HepG2 (cell line): ENCODE data around the gene COMP. TPM values are rescaled to one million over a fixed set of nuclear protein-coding genes. Genes with fewer than 3 reads are reported as not detected.

Experiments
- JUN ChIP-seq: sonication (generic); formaldehyde crosslinking; IDR thresholded peaks from 2 replicates; pipeline ENCODE4 v1.4.0; 2020; ENCODE audit warnings: mild to moderate bottlenecking, missing genetic modification reagents
- KLF16 ChIP-seq, 2 experiments: sonication (generic) in 1 of 2; formaldehyde crosslinking in 1 of 2; IDR thresholded peaks; 2 replicates each; pipeline versions ENCODE4 v1.6.1 to v1.8.0; 2016 to 2023; ENCODE audit warnings: missing genetic modification reagents in 2 of 2, missing compliant biosample characterization in 1 of 2
- ZBTB40 ChIP-seq, 2 experiments: fragments of 450-650 bp in 1 of 2; sonication (generic) in 1 of 2; formaldehyde crosslinking in 1 of 2; IDR thresholded peaks; 2 replicates each; pipeline versions ENCODE4 v1.6.1 to v1.8.0; 2016 to 2022; ENCODE audit warnings: antibody characterized with exemption in 1 of 2, mild to moderate bottlenecking in 1 of 2, missing genetic modification reagents in 1 of 2
- ZNF251 ChIP-seq: sonication (generic); formaldehyde crosslinking; IDR thresholded peaks from 2 replicates; pipeline ENCODE4 v1.9.0; 2021; ENCODE audit warnings: mild to moderate bottlenecking, missing genetic modification reagents
- ZSCAN30 ChIP-seq: sonication (generic); formaldehyde crosslinking; IDR thresholded peaks from 2 replicates; pipeline ENCODE4 v1.5.0; 2020; ENCODE audit warnings: mild to moderate bottlenecking, missing genetic modification reagents
- polyA plus RNA-seq, 8 experiments: library from polyadenylated mRNA; depleted of rRNA in 3 of 8; stranded (reverse) in 7 of 8; unstranded in 1 of 8; fragments of >200 nt; fragmentation: Illumina TruSeq in 4 of 8; extraction: Trizol in 4 of 8; gene quantifications; 2 replicates each; pipeline versions ENCODE4 v1.2.1 to v1.2.3, GENCODE V29; 2011 to 2016; ENCODE audit warnings: low read depth in 4 of 8, missing spikeins in 1 of 8, mixed read lengths in 1 of 8; ENCODE audit not compliant: insufficient read depth in 1 of 8
- total RNA-seq, 5 experiments: library from RNA; depleted of rRNA; stranded (reverse); fragments of >200 nt; fragmentation: Illumina TruSeq; extraction: Trizol; gene quantifications; 2 replicates each; pipeline ENCODE4 v1.2.3, GENCODE V29; 2016; ENCODE audit warnings: low read depth in 1 of 5
- TF ChIP-seq, protein P1 (sequence below), 2 experiments: sonication (generic) in 1 of 2; formaldehyde crosslinking in 1 of 2; IDR thresholded peaks; 2 replicates each; pipeline versions ENCODE4 v1.4.0 to v1.6.1; 2016 to 2020; ENCODE audit warnings: borderline replicate concordance in 1 of 2, low read depth in 1 of 2, mild to moderate bottlenecking in 1 of 2, missing genetic modification reagents in 1 of 2
- TF ChIP-seq, protein P2 (sequence below): sonication (generic); formaldehyde crosslinking; IDR thresholded peaks from 2 replicates; pipeline ENCODE4 v1.4.0; 2020; ENCODE audit warnings: low read depth, missing genetic modification reagents

The COMP gene
- total and polyA plus RNA-seq, 2 of the 13 experiments (the other 11 are each of a cell fraction or from before 2014, with no cell fraction given), result 0.04 to 0.13 TPM

DNA sequence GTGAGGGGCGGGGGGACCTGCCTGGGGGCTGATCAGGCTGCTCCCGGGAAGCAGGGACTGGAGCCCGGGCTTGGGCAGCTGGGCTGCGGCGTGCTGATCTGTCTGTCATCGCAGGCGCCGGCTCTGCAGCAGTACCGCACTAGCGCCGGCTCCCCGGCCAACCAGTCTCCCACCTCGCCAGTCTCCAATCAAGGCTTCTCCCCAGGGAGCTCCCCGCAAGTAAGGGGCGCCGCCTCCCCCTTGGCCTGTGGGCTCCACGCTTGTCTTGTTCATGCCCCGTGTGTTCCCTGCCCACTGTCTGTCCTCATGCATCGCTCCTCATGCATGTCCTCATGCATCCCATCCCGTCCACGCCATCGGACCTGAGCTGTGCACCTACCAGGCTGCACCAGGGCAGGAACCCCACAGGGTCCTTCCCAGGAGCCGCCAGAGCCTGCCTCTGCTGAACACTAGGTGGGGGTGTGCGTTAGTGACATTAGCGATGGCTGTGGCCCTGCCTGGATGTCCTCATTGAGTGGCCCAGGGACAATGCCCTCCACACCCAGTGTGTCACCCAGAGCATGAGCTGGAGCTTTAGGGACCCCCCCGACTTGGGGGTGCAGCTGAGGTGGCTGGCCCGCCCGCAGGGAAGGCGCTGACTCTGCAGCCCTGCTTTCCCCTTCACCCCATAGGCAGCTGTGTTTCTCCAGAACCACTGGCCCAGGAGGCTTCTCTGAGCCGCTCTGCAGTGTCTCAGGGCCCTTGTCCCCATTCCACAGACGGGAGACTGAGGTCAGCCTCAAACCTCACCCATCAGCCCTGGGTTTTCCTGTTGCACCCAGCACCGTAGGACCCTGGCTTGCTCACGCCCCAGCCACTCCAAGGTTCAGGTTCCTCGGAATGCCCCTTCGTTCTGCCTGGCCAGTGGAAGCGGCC lies 19.5 kb downstream of the COMP start (continued):
- TF ChIP-seq ZBTB40 (IDR thresholded peaks at IDR 0.05) (no peak), ZBTB40 (CRISPR knock-in tag; IDR thresholded peaks at IDR 0.05) (no peak), KLF16 (CRISPR knock-in tag; IDR thresholded peaks at IDR 0.05) (no peak), ZNF251 (no peak), JUN (no peak), ZSCAN30 (CRISPR knock-in tag) (no peak)
- TF ChIP-seq, protein P1, sequence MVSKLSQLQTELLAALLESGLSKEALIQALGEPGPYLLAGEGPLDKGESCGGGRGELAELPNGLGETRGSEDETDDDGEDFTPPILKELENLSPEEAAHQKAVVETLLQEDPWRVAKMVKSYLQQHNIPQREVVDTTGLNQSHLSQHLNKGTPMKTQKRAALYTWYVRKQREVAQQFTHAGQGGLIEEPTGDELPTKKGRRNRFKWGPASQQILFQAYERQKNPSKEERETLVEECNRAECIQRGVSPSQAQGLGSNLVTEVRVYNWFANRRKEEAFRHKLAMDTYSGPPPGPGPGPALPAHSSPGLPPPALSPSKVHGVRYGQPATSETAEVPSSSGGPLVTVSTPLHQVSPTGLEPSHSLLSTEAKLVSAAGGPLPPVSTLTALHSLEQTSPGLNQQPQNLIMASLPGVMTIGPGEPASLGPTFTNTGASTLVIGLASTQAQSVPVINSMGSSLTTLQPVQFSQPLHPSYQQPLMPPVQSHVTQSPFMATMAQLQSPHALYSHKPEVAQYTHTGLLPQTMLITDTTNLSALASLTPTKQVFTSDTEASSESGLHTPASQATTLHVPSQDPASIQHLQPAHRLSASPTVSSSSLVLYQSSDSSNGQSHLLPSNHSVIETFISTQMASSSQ (IDR thresholded peaks at IDR 0.05; ENCODE audit: low read depth), result no peak
- TF ChIP-seq, protein P1 (CRISPR knock-in tag; IDR thresholded peaks at IDR 0.05; ENCODE audit: borderline replicate concordance), result no peak
- TF ChIP-seq, protein P2, sequence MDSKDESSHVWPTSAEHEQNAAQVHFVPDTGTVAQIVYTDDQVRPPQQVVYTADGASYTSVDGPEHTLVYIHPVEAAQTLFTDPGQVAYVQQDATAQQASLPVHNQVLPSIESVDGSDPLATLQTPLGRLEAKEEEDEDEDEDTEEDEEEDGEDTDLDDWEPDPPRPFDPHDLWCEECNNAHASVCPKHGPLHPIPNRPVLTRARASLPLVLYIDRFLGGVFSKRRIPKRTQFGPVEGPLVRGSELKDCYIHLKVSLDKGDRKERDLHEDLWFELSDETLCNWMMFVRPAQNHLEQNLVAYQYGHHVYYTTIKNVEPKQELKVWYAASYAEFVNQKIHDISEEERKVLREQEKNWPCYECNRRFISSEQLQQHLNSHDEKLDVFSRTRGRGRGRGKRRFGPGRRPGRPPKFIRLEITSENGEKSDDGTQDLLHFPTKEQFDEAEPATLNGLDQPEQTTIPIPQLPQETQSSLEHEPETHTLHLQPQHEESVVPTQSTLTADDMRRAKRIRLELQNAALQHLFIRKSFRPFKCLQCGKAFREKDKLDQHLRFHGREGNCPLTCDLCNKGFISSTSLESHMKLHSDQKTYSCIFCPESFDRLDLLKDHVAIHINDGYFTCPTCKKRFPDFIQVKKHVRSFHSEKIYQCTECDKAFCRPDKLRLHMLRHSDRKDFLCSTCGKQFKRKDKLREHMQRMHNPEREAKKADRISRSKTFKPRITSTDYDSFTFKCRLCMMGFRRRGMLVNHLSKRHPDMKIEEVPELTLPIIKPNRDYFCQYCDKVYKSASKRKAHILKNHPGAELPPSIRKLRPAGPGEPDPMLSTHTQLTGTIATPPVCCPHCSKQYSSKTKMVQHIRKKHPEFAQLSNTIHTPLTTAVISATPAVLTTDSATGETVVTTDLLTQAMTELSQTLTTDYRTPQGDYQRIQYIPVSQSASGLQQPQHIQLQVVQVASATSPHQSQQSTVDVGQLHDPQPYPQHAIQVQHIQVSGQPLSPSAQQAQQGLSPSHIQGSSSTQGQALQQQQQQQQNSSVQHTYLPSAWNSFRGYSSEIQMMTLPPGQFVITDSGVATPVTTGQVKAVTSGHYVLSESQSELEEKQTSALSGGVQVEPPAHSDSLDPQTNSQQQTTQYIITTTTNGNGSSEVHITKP (CRISPR knock-in tag), result no peak
